Activated B cell treated with CpG ODN at 0.5 μM for 24 hours (primary cell): Measurements from ENCODE around the gene ODF2. TPM values are rescaled to one million over a fixed set of nuclear protein-coding genes. Genes with fewer than 3 reads are reported as not detected.

ENCODE experiments used
- ATAC-seq: fragments of 200-7000 bp; cut with Tn5 transposase; one replicate; pipeline ENCODE4 v1.10.0; 2021; ENCODE audit warnings: low read depth, mild to moderate bottlenecking, moderate library complexity
- CTCF ChIA-PET: fragments of 350-600 bp; sonication (Branson Sonifier 250); formaldehyde crosslinking; loops from one replicate; lab custom pipeline; 2021; ENCODE audit warnings: antibody characterized with exemption; lab: Charles Lee
- POLR2A ChIA-PET: fragments of 350-600 bp; sonication (Branson Sonifier 250); formaldehyde crosslinking; loops from one replicate; lab custom pipeline; 2021; ENCODE audit warnings: antibody characterized with exemption; lab: Charles Lee
- DNase-seq: peaks from one replicate; pipeline ENCODE4 v3.0.0; 2022
- H3K27ac Mint-ChIP-seq: one replicate; pipeline ENCODE4 v1.8.0; 2020; ENCODE audit warnings: mixed read lengths
- H3K27me3 Mint-ChIP-seq: one replicate; pipeline ENCODE4 v1.8.0; 2021; ENCODE audit warnings: mixed read lengths
- H3K36me3 Mint-ChIP-seq: one replicate; pipeline ENCODE4 v1.8.0; 2021; ENCODE audit warnings: low read depth, mixed read lengths
- H3K4me1 Mint-ChIP-seq: one replicate; pipeline ENCODE4 v1.8.0; 2021; ENCODE audit warnings: mixed read lengths
- H3K4me3 Mint-ChIP-seq: one replicate; pipeline ENCODE4 v1.8.0; 2020; ENCODE audit warnings: mild to moderate bottlenecking, mixed read lengths
- H3K9me3 Mint-ChIP-seq: one replicate; pipeline ENCODE4 v1.8.0; 2020; ENCODE audit warnings: mixed read lengths
- intact Hi-C: fragments of 100-400 bp; cut with micrococcal nuclease; formaldehyde crosslinking; loops from one replicate; pipeline ENCODE4 v1.15.1; 2024
- total RNA-seq: library from RNA; stranded (reverse); gene quantifications from 2 replicates; pipeline ENCODE4 v1.2.3, GENCODE V29; 2022
- TF ChIP-seq, protein P1 (sequence below): fragments of 200-600 bp; IDR thresholded peaks from one replicate; pipeline ENCODE4 v1.8.0; 2022; ENCODE audit warnings: antibody characterized with exemption, mild to moderate bottlenecking

The ODF2 gene
- total RNA-seq, 1 donor from 2014 or later = 45.7 TPM

DNA sequence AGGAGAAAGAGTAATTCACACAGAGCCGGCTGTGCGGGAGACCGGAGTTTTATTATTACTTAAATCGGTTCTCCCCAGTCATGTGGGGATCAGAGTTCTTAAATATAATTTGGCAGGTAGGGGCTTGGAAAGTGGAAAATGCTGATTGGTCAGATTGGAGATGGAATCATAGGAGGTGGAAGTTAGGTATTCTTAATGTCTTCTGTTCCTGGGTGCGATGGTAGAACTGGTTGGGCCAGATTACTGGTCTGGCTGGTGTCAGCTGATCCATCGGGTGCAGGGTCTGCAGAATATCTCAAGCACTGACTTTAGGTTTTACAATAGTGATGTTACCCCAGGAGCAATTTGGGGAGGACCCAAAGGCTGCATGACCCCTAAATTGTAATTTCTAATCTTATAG lies 39.8 kb upstream of the ODF2 start:
- Mint-ChIP-seq H3K27ac (no peak overlapping the region), H3K9me3 (no peaks in the 10 kb centered on the region), H3K27me3 (peaks cover 30% of the 10 kb centered on the region), H3K4me1 (peaks cover 8% of the 10 kb centered on the region), H3K36me3 (no peaks in the 10 kb centered on the region), H3K4me3 (no peak overlapping the region)
- CTCF ChIA-PET = no interaction called here
- intact Hi-C loops = no loop called here
- ATAC-seq = no peak
- TF ChIP-seq, protein P1, sequence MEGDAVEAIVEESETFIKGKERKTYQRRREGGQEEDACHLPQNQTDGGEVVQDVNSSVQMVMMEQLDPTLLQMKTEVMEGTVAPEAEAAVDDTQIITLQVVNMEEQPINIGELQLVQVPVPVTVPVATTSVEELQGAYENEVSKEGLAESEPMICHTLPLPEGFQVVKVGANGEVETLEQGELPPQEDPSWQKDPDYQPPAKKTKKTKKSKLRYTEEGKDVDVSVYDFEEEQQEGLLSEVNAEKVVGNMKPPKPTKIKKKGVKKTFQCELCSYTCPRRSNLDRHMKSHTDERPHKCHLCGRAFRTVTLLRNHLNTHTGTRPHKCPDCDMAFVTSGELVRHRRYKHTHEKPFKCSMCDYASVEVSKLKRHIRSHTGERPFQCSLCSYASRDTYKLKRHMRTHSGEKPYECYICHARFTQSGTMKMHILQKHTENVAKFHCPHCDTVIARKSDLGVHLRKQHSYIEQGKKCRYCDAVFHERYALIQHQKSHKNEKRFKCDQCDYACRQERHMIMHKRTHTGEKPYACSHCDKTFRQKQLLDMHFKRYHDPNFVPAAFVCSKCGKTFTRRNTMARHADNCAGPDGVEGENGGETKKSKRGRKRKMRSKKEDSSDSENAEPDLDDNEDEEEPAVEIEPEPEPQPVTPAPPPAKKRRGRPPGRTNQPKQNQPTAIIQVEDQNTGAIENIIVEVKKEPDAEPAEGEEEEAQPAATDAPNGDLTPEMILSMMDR = no peak
- no peak for DNase-seq
- POLR2A ChIA-PET = interaction anchor here (0.6 kb wide), 1 partner anchor 532 kb away, joined by 6 read pairs; no protein-coding TSS in a partner anchor

DNA sequence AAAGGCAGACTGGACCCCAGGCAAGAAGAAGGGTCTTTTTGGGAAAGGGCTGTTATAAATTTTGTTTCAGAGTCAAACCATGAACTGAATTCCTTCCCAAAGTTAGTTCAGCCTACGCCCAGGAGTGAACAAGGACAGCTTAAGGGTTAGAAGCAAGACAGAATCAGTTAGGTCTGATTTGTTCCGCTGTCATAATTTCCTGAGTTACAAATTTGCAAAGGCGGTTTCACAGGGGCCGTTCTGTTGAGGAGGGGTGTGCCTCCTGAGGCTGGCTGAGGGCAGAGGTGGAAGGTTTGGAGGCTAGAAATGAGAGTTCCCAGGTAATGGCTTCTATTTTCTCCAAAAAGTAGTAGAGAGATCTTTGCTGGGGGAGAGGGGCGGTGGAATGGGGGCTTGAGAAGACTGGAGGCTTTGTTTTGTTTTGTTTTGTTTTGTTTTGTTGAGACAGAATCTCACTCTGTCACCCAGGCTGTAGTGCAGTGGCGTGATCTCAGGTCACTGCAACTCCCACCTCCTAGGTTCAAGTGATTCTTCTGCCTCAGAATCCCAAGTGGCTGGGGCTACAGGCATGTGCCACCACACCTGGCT lies 39.3 kb upstream of the ODF2 start:
- ChIA-PET POLR2A (interaction anchor here (0.6 kb wide), 1 partner anchor 532 kb away, joined by 6 read pairs; no protein-coding TSS in a partner anchor), CTCF (no interaction called here)
- Mint-ChIP-seq H3K4me1 (peaks cover 8% of the 10 kb centered on the region), H3K27ac (no peak overlapping the region), H3K36me3 (no peaks in the 10 kb centered on the region), H3K27me3 (peaks cover 30% of the 10 kb centered on the region), H3K4me3 (no peak overlapping the region), H3K9me3 (no peaks in the 10 kb centered on the region)
- intact Hi-C loops = no loop called here
- TF ChIP-seq, protein P1 = no peak
- ATAC-seq = no peak
- DNase-seq = no peak

DNA sequence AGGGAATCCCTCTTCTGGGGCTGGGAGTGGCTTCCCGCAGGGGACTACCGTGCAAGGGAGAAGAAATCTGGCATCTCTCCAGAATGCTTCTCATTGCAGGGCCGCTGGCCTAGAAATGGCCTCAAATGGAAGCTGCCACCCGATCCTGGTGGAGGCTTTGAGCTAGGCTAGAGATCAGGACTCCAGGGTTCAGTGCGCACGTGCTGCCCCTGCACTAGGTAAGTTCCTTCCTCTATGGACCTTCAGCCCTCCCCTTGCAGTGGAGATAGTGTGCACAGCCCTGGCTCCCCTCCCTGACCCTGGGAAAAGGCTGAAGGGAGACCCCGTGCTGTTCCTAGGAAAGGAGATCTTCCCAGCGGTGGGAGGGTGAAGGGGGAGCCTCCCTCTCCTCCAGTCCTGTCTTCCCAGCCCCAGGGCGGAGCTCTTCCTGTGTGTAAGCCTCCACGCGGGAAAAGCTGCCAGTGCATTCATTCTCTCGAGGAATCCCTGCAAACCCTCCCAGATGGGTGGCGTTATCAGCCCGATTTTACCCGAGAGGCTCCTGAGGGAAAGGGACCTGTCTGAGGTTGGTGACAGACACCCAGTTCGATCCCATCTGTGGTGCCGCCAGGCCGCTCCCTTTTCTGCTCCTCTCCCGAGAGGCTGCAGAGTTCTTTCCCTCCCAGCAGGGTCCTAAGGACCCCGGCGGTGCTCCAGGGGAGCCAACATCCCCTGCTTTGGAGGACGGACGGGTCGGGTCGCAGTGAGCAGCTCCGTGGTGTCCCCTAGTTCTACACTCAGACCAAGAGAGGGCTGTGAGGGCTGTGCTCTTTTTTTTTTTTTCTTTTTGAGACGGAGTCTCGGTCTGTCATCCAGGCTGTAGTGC lies 36.5 kb upstream of the ODF2 start:
- Mint-ChIP-seq H3K4me1 (peaks cover 8% of the 10 kb centered on the region), H3K27ac (no peak overlapping the region), H3K36me3 (no peaks in the 10 kb centered on the region), H3K4me3 (peak overlapping the region; percentile 75), H3K27me3 (peaks cover 26% of the 10 kb centered on the region), H3K9me3 (no peaks in the 10 kb centered on the region)
- TF ChIP-seq, protein P1 = no peak
- intact Hi-C loops = no loop called here
- ATAC-seq = no peak
- DNase-seq = no peak
- ChIA-PET POLR2A (interaction anchor here (0.6 to 1.5 kb wide), 4 partner anchors 13 to 134 kb away, joined by 3 to 7 read pairs (median 4); partner anchors contain the start of gene ODF2), CTCF (interaction anchor here (0.6 to 2.5 kb wide), 7 partner anchors 8 to 125 kb away, joined by 3 to 20 read pairs (median 4); partner anchors contain the start of gene URM1)

DNA sequence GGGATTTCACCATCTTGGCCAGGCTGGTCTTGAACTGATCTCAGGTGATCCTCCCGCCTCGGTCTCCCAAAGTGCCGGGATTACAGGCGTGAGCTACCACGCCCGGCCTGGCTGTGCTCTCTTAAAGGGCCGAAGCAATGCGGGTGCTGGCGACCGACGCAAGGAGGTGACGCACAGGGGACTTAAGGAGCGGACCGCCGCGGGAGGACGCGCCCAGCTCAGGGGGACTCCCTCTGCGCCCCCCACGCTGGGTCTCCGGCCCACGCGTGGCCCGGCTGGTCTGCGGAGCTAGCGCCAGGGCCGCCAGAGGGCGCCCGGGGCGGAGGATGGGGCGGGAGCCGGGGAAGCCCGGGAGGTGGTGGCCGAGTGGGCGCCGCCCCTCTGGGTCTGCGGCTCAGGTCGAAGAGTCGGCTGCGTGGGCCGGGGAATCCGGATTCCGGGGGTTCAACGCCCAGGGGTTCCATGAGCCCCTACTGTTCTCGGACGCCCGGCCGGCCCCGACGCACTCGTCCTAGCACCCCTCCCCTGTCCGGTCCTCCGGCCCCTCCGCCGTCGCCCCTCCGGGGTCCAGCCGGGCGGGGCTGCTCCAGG lies 35.7 kb upstream of the ODF2 start:
- CTCF ChIA-PET = interaction anchor here (0.6 to 2.5 kb wide), 8 partner anchors 9 to 126 kb away, joined by 3 to 20 read pairs (median 4); partner anchors contain the start of gene URM1
- Mint-ChIP-seq H3K27me3 (peaks cover 19% of the 10 kb centered on the region), H3K4me1 (peaks cover 8% of the 10 kb centered on the region), H3K4me3 (peak overlapping the region; percentile 75), H3K36me3 (no peaks in the 10 kb centered on the region), H3K27ac (no peak overlapping the region), H3K9me3 (no peaks in the 10 kb centered on the region)
- POLR2A ChIA-PET = interaction anchor here (0.6 to 1.5 kb wide), 7 partner anchors 14 to 1572 kb away, joined by 3 to 6 read pairs (median 4); partner anchors contain the start of genes GLE1, ODF2, SPOUT1 and URM1
- intact Hi-C loops = loop anchor here (1.0 to 2.0 kb wide), 5 partner anchors 19 to 132 kb away; partner anchors contain the start of genes COQ4, ODF2, SPTAN1 and TRUB2
- TF ChIP-seq, protein P1 = no peak
- DNase-seq = peak; percentile 81
- ATAC-seq = peak; percentile 89
